GM19452 (cell line): ENCODE measurements around the gene KCNMA1.

Experiments
- ATAC-seq: cut with Tn5 transposase; IDR thresholded peaks from one replicate; pipeline ENCODE4 v1.9.1; 2021; ENCODE audit not compliant: unreplicated experiment

KCNMA1 gene

GRCh38 chr10:77106676-77107075 is 530.9 kb downstream of the KCNMA1 start:
- ATAC-seq: no peak

GRCh38 chr10:77105761-77106221 is 531.8 kb downstream of the KCNMA1 start:
- no peak for ATAC-seq

GRCh38 chr10:77104459-77104980 is 533.1 kb downstream of the KCNMA1 start:
- ATAC-seq: no peak

- ATAC-seq: no peak
Observed at GRCh38 chr10:77103213-77103612, 534.4 kb downstream of the KCNMA1 start.

- no peak for ATAC-seq
Observed at GRCh38 chr10:77101341-77101740, 536.3 kb downstream of the KCNMA1 start.

- ATAC-seq: no peak
Observed at GRCh38 chr10:77099136-77099535, 538.5 kb downstream of the KCNMA1 start.

- no peak for ATAC-seq
Observed at GRCh38 chr10:77097625-77098024, 540.0 kb downstream of the KCNMA1 start.

- ATAC-seq: no peak
Observed at GRCh38 chr10:77093126-77093525, 544.5 kb downstream of the KCNMA1 start.

- ATAC-seq: no peak
Observed at GRCh38 chr10:77091597-77092165, 545.9 kb downstream of the KCNMA1 start.

- no peak for ATAC-seq
Observed at GRCh38 chr10:77090381-77091356, 546.9 kb downstream of the KCNMA1 start.

- no peak for ATAC-seq
Observed at GRCh38 chr10:77087366-77087765, 550.2 kb downstream of the KCNMA1 start.

- ATAC-seq: no peak
Observed at GRCh38 chr10:77086081-77086480, 551.5 kb downstream of the KCNMA1 start.

GRCh38 chr10:77085344-77085743 is 552.3 kb downstream of the KCNMA1 start:
- ATAC-seq: no peak

GRCh38 chr10:77084431-77085144 is 553.0 kb downstream of the KCNMA1 start:
- ATAC-seq: no peak

GRCh38 chr10:77082601-77083252 is 554.9 kb downstream of the KCNMA1 start:
- ATAC-seq: no peak

- ATAC-seq: no peak
Observed at GRCh38 chr10:77081481-77081891, 556.1 kb downstream of the KCNMA1 start.

GRCh38 chr10:77080361-77081027 is 557.1 kb downstream of the KCNMA1 start:
- ATAC-seq: no peak

GRCh38 chr10:77079592-77080300 is 557.9 kb downstream of the KCNMA1 start:
- ATAC-seq: no peak

GRCh38 chr10:77077316-77077945 is 560.2 kb downstream of the KCNMA1 start:
- ATAC-seq: no peak
